WTC11 (cell line): ENCODE data around the gene FN3K.

Experiments
- ATF2 ChIP-seq: sonication (generic); formaldehyde crosslinking; IDR thresholded peaks from 2 replicates; pipeline ENCODE4 v1.8.1; 2022; ENCODE audit warnings: low read depth, missing genetic modification reagents, borderline replicate concordance
- CBFB ChIP-seq: sonication (generic); formaldehyde crosslinking; IDR thresholded peaks from 2 replicates; pipeline ENCODE4 v1.8.1; 2022; ENCODE audit warnings: mild to moderate bottlenecking, low read depth, missing genetic modification reagents
- CREB1 ChIP-seq: sonication (generic); formaldehyde crosslinking; IDR thresholded peaks from 2 replicates; pipeline ENCODE4 v1.8.0; 2023; ENCODE audit warnings: mild to moderate bottlenecking, missing genetic modification reagents
- CTCF ChIP-seq: fragments of 200-600 bp; IDR thresholded peaks from 2 replicates; pipeline ENCODE4 v1.8.0; 2022; ENCODE audit warnings: antibody characterized with exemption
- KAT7 ChIP-seq: sonication (generic); formaldehyde crosslinking; IDR thresholded peaks from 2 replicates; pipeline ENCODE4 v1.8.1; 2023; ENCODE audit warnings: missing genetic modification reagents, mild to moderate bottlenecking, borderline replicate concordance
- NR1H2 ChIP-seq: sonication (generic); formaldehyde crosslinking; IDR thresholded peaks from 2 replicates; pipeline ENCODE4 v1.9.0; 2021; ENCODE audit warnings: mild to moderate bottlenecking, moderate library complexity, missing genetic modification reagents
- SP1 ChIP-seq: sonication (generic); formaldehyde crosslinking; conservative IDR thresholded peaks from 2 replicates; pipeline ENCODE4 v1.8.1; 2022; ENCODE audit warnings: missing genetic modification reagents
- TEAD4 ChIP-seq: sonication (generic); formaldehyde crosslinking; IDR thresholded peaks from 2 replicates; pipeline ENCODE4 v1.8.0; 2022; ENCODE audit warnings: mild to moderate bottlenecking, missing genetic modification reagents
- USF2 ChIP-seq: sonication (generic); formaldehyde crosslinking; IDR thresholded peaks from 2 replicates; pipeline ENCODE4 v1.8.1; 2023; ENCODE audit warnings: mild to moderate bottlenecking, missing genetic modification reagents, moderate library complexity
- TF ChIP-seq, protein P1 (sequence below): sonication (generic); formaldehyde crosslinking; IDR thresholded peaks from 2 replicates; pipeline ENCODE4 v1.8.0; 2022; ENCODE audit warnings: mild to moderate bottlenecking, missing genetic modification reagents

- TF ChIP-seq TEAD4 (CRISPR knock-in tag) (no peak), CTCF (no peak), ATF2 (no peak), KAT7 (CRISPR knock-in tag) (no peak), SP1 (CRISPR knock-in tag) (no peak), NR1H2 (no peak), CBFB (no peak), CREB1 (no peak), USF2 (CRISPR knock-in tag) (no peak)
- TF ChIP-seq, protein P1, sequence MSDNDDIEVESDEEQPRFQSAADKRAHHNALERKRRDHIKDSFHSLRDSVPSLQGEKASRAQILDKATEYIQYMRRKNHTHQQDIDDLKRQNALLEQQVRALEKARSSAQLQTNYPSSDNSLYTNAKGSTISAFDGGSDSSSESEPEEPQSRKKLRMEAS (CRISPR knock-in tag): no peak
These were observed 30.0 kb downstream of the FN3K start for GRCh38 chr17:82765371-82765770.
